HepG2 (cell line): ENCODE measurements around the gene GNAT2. TPM values are rescaled to one million over a fixed set of nuclear protein-coding genes. Genes with fewer than 3 reads are reported as not detected.

ENCODE experiments used
- KAT8 ChIP-seq: IDR thresholded peaks from 2 replicates; pipeline ENCODE4 v1.6.1; 2016; ENCODE audit warnings: missing genetic modification reagents, missing compliant biosample characterization
- MAFK ChIP-seq, 2 experiments: IDR thresholded peaks in 1 of 2; conservative IDR thresholded peaks in 1 of 2; 2 replicates each; pipeline ENCODE4 v1.6.1; 2011; ENCODE audit warnings: improper control_type of control experiment in 2 of 2, low read length in 2 of 2
- MEIS2 ChIP-seq: sonication (generic); formaldehyde crosslinking; IDR thresholded peaks from 2 replicates; pipeline ENCODE4 v1.9.0; 2021; ENCODE audit warnings: mild to moderate bottlenecking, missing genetic modification reagents
- SP2 ChIP-seq: sonication (generic); formaldehyde crosslinking; IDR thresholded peaks from 2 replicates; pipeline ENCODE4 v1.5.1; 2020; ENCODE audit warnings: mild to moderate bottlenecking, missing genetic modification reagents
- SP4 ChIP-seq: sonication (generic); formaldehyde crosslinking; IDR thresholded peaks from 2 replicates; pipeline ENCODE4 v1.8.1; 2023; ENCODE audit warnings: mild to moderate bottlenecking, missing genetic modification reagents
- XRCC5 ChIP-seq: fragments of 200-400 bp; formaldehyde crosslinking; optimal IDR thresholded peaks from 2 replicates; pipeline ENCODE3; 2017; ENCODE audit warnings: mild to moderate bottlenecking, low read length
- YY1 ChIP-seq: IDR thresholded peaks from 2 replicates; pipeline ENCODE4 v1.6.1; 2011; ENCODE audit warnings: low read length, low read depth, moderate library complexity, mild to moderate bottlenecking; ENCODE audit not compliant: insufficient read depth, insufficient replicate concordance
- ZFP82 ChIP-seq: sonication (generic); formaldehyde crosslinking; IDR thresholded peaks from 2 replicates; pipeline ENCODE4 v1.5.1; 2020; ENCODE audit warnings: mild to moderate bottlenecking, missing genetic modification reagents, borderline replicate concordance
- ZMYM4 ChIP-seq: sonication (generic); formaldehyde crosslinking; IDR thresholded peaks from 2 replicates; pipeline ENCODE4 v1.8.1; 2023; ENCODE audit warnings: mild to moderate bottlenecking, missing genetic modification reagents
- ZNF34 ChIP-seq: sonication (generic); formaldehyde crosslinking; IDR thresholded peaks from 2 replicates; pipeline ENCODE4 v1.4.0; 2020; ENCODE audit warnings: mild to moderate bottlenecking, missing genetic modification reagents, borderline replicate concordance
- polyA plus RNA-seq, 8 experiments: library from polyadenylated mRNA; depleted of rRNA in 3 of 8; stranded (reverse) in 7 of 8; unstranded in 1 of 8; fragments of >200 nt; fragmentation: Illumina TruSeq in 4 of 8; extraction: Trizol in 4 of 8; gene quantifications; 2 replicates each; pipeline versions ENCODE4 v1.2.1 to v1.2.3, GENCODE V29; 2011 to 2016; ENCODE audit warnings: low read depth in 4 of 8, missing spikeins in 1 of 8, mixed read lengths in 1 of 8; ENCODE audit not compliant: insufficient read depth in 1 of 8
- total RNA-seq, 5 experiments: library from RNA; depleted of rRNA; stranded (reverse); fragments of >200 nt; fragmentation: Illumina TruSeq; extraction: Trizol; gene quantifications; 2 replicates each; pipeline ENCODE4 v1.2.3, GENCODE V29; 2016; ENCODE audit warnings: low read depth in 1 of 5
- TF ChIP-seq, protein P1 (sequence below): sonication (generic); formaldehyde crosslinking; IDR thresholded peaks from 2 replicates; pipeline ENCODE4 v1.5.1; 2020; ENCODE audit warnings: mild to moderate bottlenecking, missing genetic modification reagents, moderate library complexity
- TF ChIP-seq, protein P2 (sequence below): sonication (generic); formaldehyde crosslinking; IDR thresholded peaks from 2 replicates; pipeline ENCODE4 v1.4.0; 2020; ENCODE audit warnings: missing genetic modification reagents
- TF ChIP-seq, protein P3 (sequence below): sonication (generic); formaldehyde crosslinking; IDR thresholded peaks from 2 replicates; pipeline ENCODE4 v1.4.0; 2020; ENCODE audit warnings: mild to moderate bottlenecking, missing genetic modification reagents
- TF ChIP-seq, protein P4 (sequence below): sonication (generic); formaldehyde crosslinking; IDR thresholded peaks from 2 replicates; pipeline ENCODE4 v1.9.0; 2021; ENCODE audit warnings: missing genetic modification reagents, borderline replicate concordance
- TF ChIP-seq, protein P5 (sequence below): sonication (generic); formaldehyde crosslinking; IDR thresholded peaks from 2 replicates; pipeline ENCODE4 v1.5.0; 2020; ENCODE audit warnings: mild to moderate bottlenecking, missing genetic modification reagents, moderate library complexity

The GNAT2 gene
- total and polyA plus RNA-seq, 2 of the 13 experiments (the other 11 are each of a cell fraction or from before 2014, with no cell fraction given) = 0.08 to 0.20 TPM

DNA sequence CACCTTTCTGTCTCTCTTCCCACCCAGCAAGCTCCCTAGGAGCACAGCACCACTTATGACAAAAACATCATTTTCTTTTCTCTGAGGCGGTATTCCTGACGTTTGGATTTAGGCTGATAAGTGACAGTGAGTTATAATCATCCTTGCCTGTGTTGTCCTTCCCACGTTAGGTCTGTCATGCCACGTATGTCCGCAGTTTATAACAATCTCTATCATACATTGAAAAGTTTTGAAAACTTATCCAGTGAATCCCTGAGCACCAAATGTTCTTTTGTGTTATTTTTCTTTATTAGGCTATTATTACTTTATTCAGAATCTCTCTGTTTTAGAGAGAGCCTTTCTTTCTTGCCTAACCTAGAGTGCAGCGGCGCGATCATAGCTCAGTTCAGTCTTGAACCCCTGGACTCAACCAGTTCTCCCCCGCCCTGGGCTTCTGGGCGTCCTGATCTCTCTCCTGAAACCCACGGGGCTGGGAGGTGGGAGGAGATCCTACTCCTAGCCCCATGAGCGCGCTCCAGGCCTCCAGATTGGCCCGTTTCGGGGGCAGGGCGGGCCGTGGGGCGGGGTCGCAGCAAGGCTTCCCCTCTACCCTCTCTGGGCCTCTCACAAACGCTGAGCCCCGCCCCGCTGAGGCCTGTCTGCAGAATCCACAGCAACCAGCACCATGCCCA, 48.2 kb upstream of the GNAT2 start, which contains the start of gene GSTM2 (continued):
- TF ChIP-seq, protein P1, sequence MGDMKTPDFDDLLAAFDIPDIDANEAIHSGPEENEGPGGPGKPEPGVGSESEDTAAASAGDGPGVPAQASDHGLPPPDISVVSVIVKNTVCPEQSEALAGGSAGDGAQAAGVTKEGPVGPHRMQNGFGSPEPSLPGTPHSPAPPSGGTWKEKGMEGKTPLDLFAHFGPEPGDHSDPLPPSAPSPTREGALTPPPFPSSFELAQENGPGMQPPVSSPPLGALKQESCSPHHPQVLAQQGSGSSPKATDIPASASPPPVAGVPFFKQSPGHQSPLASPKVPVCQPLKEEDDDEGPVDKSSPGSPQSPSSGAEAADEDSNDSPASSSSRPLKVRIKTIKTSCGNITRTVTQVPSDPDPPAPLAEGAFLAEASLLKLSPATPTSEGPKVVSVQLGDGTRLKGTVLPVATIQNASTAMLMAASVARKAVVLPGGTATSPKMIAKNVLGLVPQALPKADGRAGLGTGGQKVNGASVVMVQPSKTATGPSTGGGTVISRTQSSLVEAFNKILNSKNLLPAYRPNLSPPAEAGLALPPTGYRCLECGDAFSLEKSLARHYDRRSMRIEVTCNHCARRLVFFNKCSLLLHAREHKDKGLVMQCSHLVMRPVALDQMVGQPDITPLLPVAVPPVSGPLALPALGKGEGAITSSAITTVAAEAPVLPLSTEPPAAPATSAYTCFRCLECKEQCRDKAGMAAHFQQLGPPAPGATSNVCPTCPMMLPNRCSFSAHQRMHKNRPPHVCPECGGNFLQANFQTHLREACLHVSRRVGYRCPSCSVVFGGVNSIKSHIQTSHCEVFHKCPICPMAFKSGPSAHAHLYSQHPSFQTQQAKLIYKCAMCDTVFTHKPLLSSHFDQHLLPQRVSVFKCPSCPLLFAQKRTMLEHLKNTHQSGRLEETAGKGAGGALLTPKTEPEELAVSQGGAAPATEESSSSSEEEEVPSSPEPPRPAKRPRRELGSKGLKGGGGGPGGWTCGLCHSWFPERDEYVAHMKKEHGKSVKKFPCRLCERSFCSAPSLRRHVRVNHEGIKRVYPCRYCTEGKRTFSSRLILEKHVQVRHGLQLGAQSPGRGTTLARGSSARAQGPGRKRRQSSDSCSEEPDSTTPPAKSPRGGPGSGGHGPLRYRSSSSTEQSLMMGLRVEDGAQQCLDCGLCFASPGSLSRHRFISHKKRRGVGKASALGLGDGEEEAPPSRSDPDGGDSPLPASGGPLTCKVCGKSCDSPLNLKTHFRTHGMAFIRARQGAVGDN (CRISPR knock-in tag) = peak; percentile 39; the same call in 1 of the 2 replicates
- TF ChIP-seq ZFP82 (CRISPR knock-in tag) = no peak
- peak; percentile 57; the same call in 1 of the 2 replicates for TF ChIP-seq SP4 (CRISPR knock-in tag)
- TF ChIP-seq, protein P2, sequence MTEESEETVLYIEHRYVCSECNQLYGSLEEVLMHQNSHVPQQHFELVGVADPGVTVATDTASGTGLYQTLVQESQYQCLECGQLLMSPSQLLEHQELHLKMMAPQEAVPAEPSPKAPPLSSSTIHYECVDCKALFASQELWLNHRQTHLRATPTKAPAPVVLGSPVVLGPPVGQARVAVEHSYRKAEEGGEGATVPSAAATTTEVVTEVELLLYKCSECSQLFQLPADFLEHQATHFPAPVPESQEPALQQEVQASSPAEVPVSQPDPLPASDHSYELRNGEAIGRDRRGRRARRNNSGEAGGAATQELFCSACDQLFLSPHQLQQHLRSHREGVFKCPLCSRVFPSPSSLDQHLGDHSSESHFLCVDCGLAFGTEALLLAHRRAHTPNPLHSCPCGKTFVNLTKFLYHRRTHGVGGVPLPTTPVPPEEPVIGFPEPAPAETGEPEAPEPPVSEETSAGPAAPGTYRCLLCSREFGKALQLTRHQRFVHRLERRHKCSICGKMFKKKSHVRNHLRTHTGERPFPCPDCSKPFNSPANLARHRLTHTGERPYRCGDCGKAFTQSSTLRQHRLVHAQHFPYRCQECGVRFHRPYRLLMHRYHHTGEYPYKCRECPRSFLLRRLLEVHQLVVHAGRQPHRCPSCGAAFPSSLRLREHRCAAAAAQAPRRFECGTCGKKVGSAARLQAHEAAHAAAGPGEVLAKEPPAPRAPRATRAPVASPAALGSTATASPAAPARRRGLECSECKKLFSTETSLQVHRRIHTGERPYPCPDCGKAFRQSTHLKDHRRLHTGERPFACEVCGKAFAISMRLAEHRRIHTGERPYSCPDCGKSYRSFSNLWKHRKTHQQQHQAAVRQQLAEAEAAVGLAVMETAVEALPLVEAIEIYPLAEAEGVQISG (CRISPR knock-in tag) = 0 out of 2 replicates have a peak, but pooled peaks have one; percentile 23
- peak; percentile 56 for TF ChIP-seq XRCC5
- no peak for TF ChIP-seq KAT8 (CRISPR knock-in tag)
- TF ChIP-seq, protein P3, sequence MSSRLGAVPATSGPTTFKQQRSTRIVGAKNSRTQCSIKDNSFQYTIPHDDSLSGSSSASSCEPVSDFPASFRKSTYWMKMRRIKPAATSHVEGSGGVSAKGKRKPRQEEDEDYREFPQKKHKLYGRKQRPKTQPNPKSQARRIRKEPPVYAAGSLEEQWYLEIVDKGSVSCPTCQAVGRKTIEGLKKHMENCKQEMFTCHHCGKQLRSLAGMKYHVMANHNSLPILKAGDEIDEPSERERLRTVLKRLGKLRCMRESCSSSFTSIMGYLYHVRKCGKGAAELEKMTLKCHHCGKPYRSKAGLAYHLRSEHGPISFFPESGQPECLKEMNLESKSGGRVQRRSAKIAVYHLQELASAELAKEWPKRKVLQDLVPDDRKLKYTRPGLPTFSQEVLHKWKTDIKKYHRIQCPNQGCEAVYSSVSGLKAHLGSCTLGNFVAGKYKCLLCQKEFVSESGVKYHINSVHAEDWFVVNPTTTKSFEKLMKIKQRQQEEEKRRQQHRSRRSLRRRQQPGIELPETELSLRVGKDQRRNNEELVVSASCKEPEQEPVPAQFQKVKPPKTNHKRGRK (CRISPR knock-in tag) = peak; percentile 59; the same call in 1 of the 2 replicates
- TF ChIP-seq, protein P4, sequence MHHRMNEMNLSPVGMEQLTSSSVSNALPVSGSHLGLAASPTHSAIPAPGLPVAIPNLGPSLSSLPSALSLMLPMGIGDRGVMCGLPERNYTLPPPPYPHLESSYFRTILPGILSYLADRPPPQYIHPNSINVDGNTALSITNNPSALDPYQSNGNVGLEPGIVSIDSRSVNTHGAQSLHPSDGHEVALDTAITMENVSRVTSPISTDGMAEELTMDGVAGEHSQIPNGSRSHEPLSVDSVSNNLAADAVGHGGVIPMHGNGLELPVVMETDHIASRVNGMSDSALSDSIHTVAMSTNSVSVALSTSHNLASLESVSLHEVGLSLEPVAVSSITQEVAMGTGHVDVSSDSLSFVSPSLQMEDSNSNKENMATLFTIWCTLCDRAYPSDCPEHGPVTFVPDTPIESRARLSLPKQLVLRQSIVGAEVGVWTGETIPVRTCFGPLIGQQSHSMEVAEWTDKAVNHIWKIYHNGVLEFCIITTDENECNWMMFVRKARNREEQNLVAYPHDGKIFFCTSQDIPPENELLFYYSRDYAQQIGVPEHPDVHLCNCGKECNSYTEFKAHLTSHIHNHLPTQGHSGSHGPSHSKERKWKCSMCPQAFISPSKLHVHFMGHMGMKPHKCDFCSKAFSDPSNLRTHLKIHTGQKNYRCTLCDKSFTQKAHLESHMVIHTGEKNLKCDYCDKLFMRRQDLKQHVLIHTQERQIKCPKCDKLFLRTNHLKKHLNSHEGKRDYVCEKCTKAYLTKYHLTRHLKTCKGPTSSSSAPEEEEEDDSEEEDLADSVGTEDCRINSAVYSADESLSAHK (CRISPR knock-in tag) = no peak
- TF ChIP-seq ZNF34 = no peak
- TF ChIP-seq YY1 = no peak
- TF ChIP-seq SP2 (CRISPR knock-in tag) = peak; percentile 57; the same call in 1 of the 2 replicates
- TF ChIP-seq, protein P5, sequence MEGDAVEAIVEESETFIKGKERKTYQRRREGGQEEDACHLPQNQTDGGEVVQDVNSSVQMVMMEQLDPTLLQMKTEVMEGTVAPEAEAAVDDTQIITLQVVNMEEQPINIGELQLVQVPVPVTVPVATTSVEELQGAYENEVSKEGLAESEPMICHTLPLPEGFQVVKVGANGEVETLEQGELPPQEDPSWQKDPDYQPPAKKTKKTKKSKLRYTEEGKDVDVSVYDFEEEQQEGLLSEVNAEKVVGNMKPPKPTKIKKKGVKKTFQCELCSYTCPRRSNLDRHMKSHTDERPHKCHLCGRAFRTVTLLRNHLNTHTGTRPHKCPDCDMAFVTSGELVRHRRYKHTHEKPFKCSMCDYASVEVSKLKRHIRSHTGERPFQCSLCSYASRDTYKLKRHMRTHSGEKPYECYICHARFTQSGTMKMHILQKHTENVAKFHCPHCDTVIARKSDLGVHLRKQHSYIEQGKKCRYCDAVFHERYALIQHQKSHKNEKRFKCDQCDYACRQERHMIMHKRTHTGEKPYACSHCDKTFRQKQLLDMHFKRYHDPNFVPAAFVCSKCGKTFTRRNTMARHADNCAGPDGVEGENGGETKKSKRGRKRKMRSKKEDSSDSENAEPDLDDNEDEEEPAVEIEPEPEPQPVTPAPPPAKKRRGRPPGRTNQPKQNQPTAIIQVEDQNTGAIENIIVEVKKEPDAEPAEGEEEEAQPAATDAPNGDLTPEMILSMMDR (CRISPR knock-in tag) = peak; percentile 18; the same call in 1 of the 2 replicates
- 0 out of 2 replicates have a peak, but pooled peaks have one; percentile 13 for TF ChIP-seq MEIS2 (CRISPR knock-in tag)
- peak; percentile 59 for TF ChIP-seq ZMYM4 (CRISPR knock-in tag)
- TF ChIP-seq MAFK (conservative IDR thresholded peaks at IDR 0.05 in 1 of 2, IDR thresholded peaks at IDR 0.05 in 1 of 2; ENCODE audit: low read length in 2 of 2) = no peak
